MM.1S (cell line): Measurements from ENCODE around the gene AURKB.
A peak's percentile ranks its signal among the peaks of the same experiment; 100 is the strongest.
"Not testable (repeated sequence)": the region's sequence is repeated elsewhere in the genome, so short reads cannot be mapped to it uniquely, and the experiment has no call there.

Experiments
- DNase-seq: peaks from one replicate; pipeline ENCODE4 v3.0.0-alpha.2; 2015
- H2AFZ ChIP-seq: fragments of 300-600 bp; sonication (generic); 2 replicates; pipeline ENCODE4 v1.6.0; 2016; ENCODE audit warnings: antibody characterized with exemption, low read length
- H3F3A ChIP-seq: fragments of 300-600 bp; sonication (generic); 2 replicates; pipeline ENCODE4 v1.6.1; 2016; ENCODE audit warnings: mild to moderate bottlenecking, antibody characterized with exemption, low read length, moderate library complexity, mixed read lengths; ENCODE audit not compliant: insufficient read depth
- H3K27ac ChIP-seq: fragments of 300-600 bp; sonication (generic); 2 replicates; pipeline ENCODE4 v1.5.1; 2016; ENCODE audit warnings: mild to moderate bottlenecking, low read length
- H3K27me3 ChIP-seq: fragments of 300-600 bp; sonication (generic); replicated peaks from 2 replicates; pipeline ENCODE4 v1.6.0; 2016; ENCODE audit warnings: low read length; ENCODE audit not compliant: insufficient read depth
- H3K36me3 ChIP-seq: fragments of 300-600 bp; sonication (generic); replicated peaks from 2 replicates; pipeline ENCODE4 v1.6.1; 2016; ENCODE audit warnings: mild to moderate bottlenecking, low read length, mixed read lengths; ENCODE audit not compliant: insufficient read depth
- H3K4me1 ChIP-seq: fragments of 300-600 bp; sonication (generic); 2 replicates; pipeline ENCODE4 v1.6.1; 2016; ENCODE audit warnings: low read length, mixed read lengths
- H3K4me2 ChIP-seq: fragments of 300-600 bp; sonication (generic); 2 replicates; pipeline ENCODE4 v1.6.0; 2016; ENCODE audit warnings: low read depth, low read length
- H3K4me3 ChIP-seq: fragments of 300-600 bp; sonication (generic); 2 replicates; pipeline ENCODE4 v1.5.1; 2016; ENCODE audit warnings: low read length, mixed read lengths
- H3K79me2 ChIP-seq: fragments of 300-600 bp; sonication (generic); 2 replicates; pipeline ENCODE4 v1.6.1; 2016; ENCODE audit warnings: mixed run types, low read length, mixed read lengths
- H3K9ac ChIP-seq: fragments of 300-600 bp; sonication (generic); 2 replicates; pipeline ENCODE4 v1.6.1; 2016; ENCODE audit warnings: low read length, mixed read lengths
- H3K9me2 ChIP-seq: fragments of 300-600 bp; sonication (generic); replicated peaks from 2 replicates; pipeline ENCODE4 v1.6.1; 2016; ENCODE audit warnings: mild to moderate bottlenecking, low read length, mixed read lengths; ENCODE audit not compliant: insufficient read depth
- H3K9me3 ChIP-seq: fragments of 300-600 bp; sonication (generic); replicated peaks from 2 replicates; pipeline ENCODE4 v1.6.1; 2016; ENCODE audit warnings: mild to moderate bottlenecking, low read length, mixed read lengths; ENCODE audit not compliant: insufficient read depth
- H4K20me1 ChIP-seq: fragments of 300-600 bp; sonication (generic); 2 replicates; pipeline ENCODE4 v1.6.1; 2016; ENCODE audit warnings: mild to moderate bottlenecking, low read length, moderate library complexity, mixed read lengths; ENCODE audit not compliant: insufficient read depth
- EZH2 ChIP-seq: fragments of 300-600 bp; sonication (generic); optimal IDR thresholded peaks from 2 replicates; pipeline ENCODE3; 2017; ENCODE audit warnings: low read depth, mild to moderate bottlenecking, antibody characterized with exemption, low read length, mixed read lengths
- EZH2phosphoT487 ChIP-seq: fragments of 300-600 bp; sonication (generic); IDR thresholded peaks from 2 replicates; pipeline ENCODE4 v1.6.1; 2018; ENCODE audit warnings: antibody characterized with exemption, low read length
- TF ChIP-seq, protein P1 (sequence below): fragments of 300-600 bp; sonication (generic); IDR thresholded peaks from 2 replicates; pipeline ENCODE4 v1.5.1; 2016; ENCODE audit warnings: antibody characterized with exemption, low read length, mixed read lengths

Gene AURKB

DNA sequence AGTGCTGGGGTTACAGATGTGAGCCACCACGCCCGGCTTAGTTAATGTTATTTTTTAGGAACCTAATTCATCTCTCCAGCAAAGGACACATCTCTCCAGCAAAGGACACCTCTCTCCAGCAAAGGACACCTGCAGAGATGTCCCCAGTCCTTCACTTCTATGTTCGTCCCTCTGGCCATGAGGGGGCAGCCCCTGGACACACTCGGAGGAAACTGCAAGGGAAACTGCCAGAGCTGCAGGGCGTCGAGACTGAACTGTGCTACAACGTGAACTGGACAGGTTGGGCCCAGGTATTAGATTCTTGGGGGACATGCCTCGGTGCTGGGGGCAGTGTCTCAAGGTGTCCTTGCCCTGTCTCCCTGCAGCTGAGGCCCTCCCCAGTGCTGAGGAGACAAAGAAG is 43.4 kb upstream of the AURKB start:
- no peak overlapping the region for H3K4me3 ChIP-seq
- H3K79me2 ChIP-seq, result peaks cover 37% of the 10 kb centered on the region
- no peak overlapping the region for H3K9ac ChIP-seq
- 0 out of 2 replicates have a peak, but pooled peaks cover 3% of the 10 kb centered on the region for H3K36me3 ChIP-seq
- no peaks in the 10 kb centered on the region for H3K9me3 ChIP-seq
- H3K4me1 ChIP-seq, result peaks cover 8% of the 10 kb centered on the region
- H3F3A ChIP-seq, result peaks cover 5% of the 10 kb centered on the region
- no peaks in the 10 kb centered on the region for H3K27me3 ChIP-seq
- H4K20me1 ChIP-seq, result no peaks in the 10 kb centered on the region
- DNase-seq, result no peak
- no peak overlapping the region for H3K27ac ChIP-seq
- no peak overlapping the region for H2AFZ ChIP-seq
- TF ChIP-seq, protein P1, sequence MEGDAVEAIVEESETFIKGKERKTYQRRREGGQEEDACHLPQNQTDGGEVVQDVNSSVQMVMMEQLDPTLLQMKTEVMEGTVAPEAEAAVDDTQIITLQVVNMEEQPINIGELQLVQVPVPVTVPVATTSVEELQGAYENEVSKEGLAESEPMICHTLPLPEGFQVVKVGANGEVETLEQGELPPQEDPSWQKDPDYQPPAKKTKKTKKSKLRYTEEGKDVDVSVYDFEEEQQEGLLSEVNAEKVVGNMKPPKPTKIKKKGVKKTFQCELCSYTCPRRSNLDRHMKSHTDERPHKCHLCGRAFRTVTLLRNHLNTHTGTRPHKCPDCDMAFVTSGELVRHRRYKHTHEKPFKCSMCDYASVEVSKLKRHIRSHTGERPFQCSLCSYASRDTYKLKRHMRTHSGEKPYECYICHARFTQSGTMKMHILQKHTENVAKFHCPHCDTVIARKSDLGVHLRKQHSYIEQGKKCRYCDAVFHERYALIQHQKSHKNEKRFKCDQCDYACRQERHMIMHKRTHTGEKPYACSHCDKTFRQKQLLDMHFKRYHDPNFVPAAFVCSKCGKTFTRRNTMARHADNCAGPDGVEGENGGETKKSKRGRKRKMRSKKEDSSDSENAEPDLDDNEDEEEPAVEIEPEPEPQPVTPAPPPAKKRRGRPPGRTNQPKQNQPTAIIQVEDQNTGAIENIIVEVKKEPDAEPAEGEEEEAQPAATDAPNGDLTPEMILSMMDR, result no peak
- TF ChIP-seq EZH2 (no peak), EZH2phosphoT487 (no peak)
- no peak overlapping the region for H3K4me2 ChIP-seq
- H3K9me2 ChIP-seq, result no peaks in the 10 kb centered on the region

DNA sequence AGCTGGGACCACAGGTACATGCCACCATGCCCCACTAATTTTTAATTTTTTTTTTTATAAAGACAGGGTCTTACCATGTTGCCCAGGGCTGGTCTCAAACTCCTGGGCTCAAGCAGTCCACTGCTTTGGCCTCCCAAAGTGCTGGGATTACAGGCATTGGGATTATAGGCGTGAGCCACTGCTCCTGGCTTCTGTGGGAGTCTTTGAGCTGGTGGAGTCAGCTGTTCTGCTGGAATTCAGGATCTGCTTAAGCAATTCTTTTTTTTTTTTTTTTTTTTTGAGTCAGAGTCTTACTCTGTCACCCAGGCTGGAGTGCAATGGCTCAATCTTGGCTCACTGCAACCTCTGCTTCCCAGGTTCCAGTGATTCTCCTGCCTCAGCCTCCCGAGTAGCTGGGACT is 41.0 kb upstream of the AURKB start:
- H3K4me1 ChIP-seq, H3K27ac ChIP-seq, H3K9ac ChIP-seq, H3K9me3 ChIP-seq, H3K4me3 ChIP-seq, H4K20me1 ChIP-seq, DNase-seq, H3K36me3 ChIP-seq, H3K27me3 ChIP-seq, H2AFZ ChIP-seq, H3K4me2 ChIP-seq, H3K9me2 ChIP-seq: not testable (repeated sequence)
- Histone ChIP-seq H3K79me2 (peaks cover 43% of the 10 kb centered on the region), H3F3A (peaks cover 23% of the 10 kb centered on the region)

DNA sequence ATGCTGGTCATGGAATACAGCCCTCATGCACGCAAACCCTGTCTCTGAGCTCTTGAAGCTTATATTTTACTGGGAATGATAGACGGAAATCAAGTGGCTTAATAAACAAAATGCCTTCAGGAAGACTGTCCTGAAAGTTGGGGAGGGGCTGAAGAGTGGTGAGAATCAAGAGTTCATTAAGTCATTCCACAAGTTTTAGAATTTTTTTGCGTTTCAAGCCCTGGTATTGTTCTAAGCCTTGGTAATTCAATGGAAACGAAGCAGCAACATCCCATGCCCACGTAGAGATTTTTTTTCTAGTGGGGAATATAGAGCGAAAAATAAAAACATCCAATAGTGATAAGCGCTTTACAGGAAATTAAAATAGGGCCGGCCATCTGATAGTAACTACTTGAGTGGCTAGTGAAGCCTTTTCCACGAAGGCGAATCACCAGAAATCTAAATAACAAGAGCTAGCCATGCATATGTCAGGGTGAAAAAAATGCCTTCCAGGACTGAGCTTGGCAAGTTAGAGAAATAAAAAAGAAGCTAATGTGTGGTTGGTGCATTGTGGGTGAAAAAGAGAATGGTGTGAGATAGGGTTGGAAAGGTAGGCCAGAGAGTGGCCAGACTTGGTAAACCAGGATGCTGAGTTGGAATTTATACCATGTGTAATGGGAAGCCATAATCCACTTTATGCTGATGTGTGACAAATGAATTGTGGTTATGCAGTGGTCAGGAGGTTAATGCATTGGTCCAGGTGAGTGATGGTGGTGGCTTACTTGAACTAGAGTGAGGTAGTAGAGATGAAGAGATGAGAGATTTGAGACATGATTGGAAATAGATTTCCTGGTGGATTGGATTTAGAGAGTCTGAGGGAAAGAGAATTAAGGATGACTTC is 39.5 kb upstream of the AURKB start:
- H3K79me2 ChIP-seq, result peaks cover 58% of the 10 kb centered on the region
- no peaks in the 10 kb centered on the region for H3K9me3 ChIP-seq
- TF ChIP-seq EZH2phosphoT487 (no peak), EZH2 (no peak)
- TF ChIP-seq, protein P1, result no peak
- H3K4me1 ChIP-seq, result peaks cover 13% of the 10 kb centered on the region
- H3K9me2 ChIP-seq, result no peaks in the 10 kb centered on the region
- H3F3A ChIP-seq, result peaks cover 24% of the 10 kb centered on the region
- peak; percentile 27 for DNase-seq
- H2AFZ ChIP-seq, result peak overlapping the region; percentile 59
- peak overlapping the region; percentile 100 for H3K9ac ChIP-seq
- peaks cover under 1% of the 10 kb centered on the region; the same call in 1 of the 2 replicates for H3K36me3 ChIP-seq
- H3K27ac ChIP-seq, result peak overlapping the region; percentile 100
- H3K4me2 ChIP-seq, result peak overlapping the region; percentile 68
- H3K4me3 ChIP-seq, result peak overlapping the region; percentile 89
- no peaks in the 10 kb centered on the region for H3K27me3 ChIP-seq
- H4K20me1 ChIP-seq, result no peaks in the 10 kb centered on the region
